K562 (cell line): ENCODE data around the gene ITSN1. TPM values are rescaled to one million over a fixed set of nuclear protein-coding genes. Genes with fewer than 3 reads are reported as not detected.

Experiments
- MAFF ChIP-seq: IDR thresholded peaks from 2 replicates; pipeline ENCODE4 v1.6.1; 2012; ENCODE audit warnings: low read length, improper control_type of control experiment
- RB1 ChIP-seq: fragments of 450-650 bp; IDR thresholded peaks from 2 replicates; pipeline ENCODE4 v1.6.1; 2017; ENCODE audit warnings: low read depth, mild to moderate bottlenecking
- SPI1 ChIP-seq: IDR thresholded peaks from 2 replicates; pipeline ENCODE4 v1.6.1; 2011; ENCODE audit warnings: low read depth, low read length, control low read depth, borderline replicate concordance
- ZNF316 ChIP-seq: fragments of 450-650 bp; IDR thresholded peaks from 2 replicates; pipeline ENCODE4 v1.6.1; 2016
- polyA plus RNA-seq, 8 experiments: library from polyadenylated mRNA; depleted of rRNA in 4 of 8; stranded (reverse) in 5 of 8; unstranded in 3 of 8; fragments of >200 nt; fragmentation: Nextera tagmentation in 2 of 8; fragmentation: Illumina TruSeq in 1 of 8; extraction: Ambion mirVana in 2 of 8; extraction: Trizol in 1 of 8; gene quantifications; 2 replicates each; pipeline versions ENCODE4 v1.2.1 to v1.2.3, GENCODE V29; 2011 to 2014; ENCODE audit warnings: inconsistent platforms in 1 of 8, missing spikeins in 1 of 8
- total RNA-seq, 7 experiments: library from RNA; depleted of rRNA in 6 of 7; stranded (reverse); fragments of >200 nt in 6 of 7; fragmentation: Illumina TruSeq in 2 of 7; extraction: Trizol in 2 of 7; gene quantifications; 2 replicates each; pipeline versions ENCODE4 v1.2.1 to v1.2.3, GENCODE V29; 2011 to 2021; ENCODE audit warnings: low replicate concordance in 1 of 7
- TF ChIP-seq, protein P1 (sequence below): sonication (generic); formaldehyde crosslinking; IDR thresholded peaks from 2 replicates; pipeline ENCODE4 v1.8.1; 2023; ENCODE audit warnings: missing genetic modification reagents, mild to moderate bottlenecking, borderline replicate concordance
- TF ChIP-seq, protein P2 (sequence below), 2 experiments: fragments of 450-650 bp; formaldehyde crosslinking in 1 of 2; IDR thresholded peaks; 2 replicates each; pipeline versions ENCODE4 v1.4.0 to v1.6.1; 2014 to 2020; ENCODE audit warnings: mild to moderate bottlenecking in 2 of 2, borderline replicate concordance in 1 of 2, low read depth in 1 of 2

Gene ITSN1
- total and polyA plus RNA-seq, 9 of the 15 experiments (the other 6 are each of a cell fraction or from before 2014, with no cell fraction given) = 1.1 to 12.6 (median 4.8) TPM

DNA sequence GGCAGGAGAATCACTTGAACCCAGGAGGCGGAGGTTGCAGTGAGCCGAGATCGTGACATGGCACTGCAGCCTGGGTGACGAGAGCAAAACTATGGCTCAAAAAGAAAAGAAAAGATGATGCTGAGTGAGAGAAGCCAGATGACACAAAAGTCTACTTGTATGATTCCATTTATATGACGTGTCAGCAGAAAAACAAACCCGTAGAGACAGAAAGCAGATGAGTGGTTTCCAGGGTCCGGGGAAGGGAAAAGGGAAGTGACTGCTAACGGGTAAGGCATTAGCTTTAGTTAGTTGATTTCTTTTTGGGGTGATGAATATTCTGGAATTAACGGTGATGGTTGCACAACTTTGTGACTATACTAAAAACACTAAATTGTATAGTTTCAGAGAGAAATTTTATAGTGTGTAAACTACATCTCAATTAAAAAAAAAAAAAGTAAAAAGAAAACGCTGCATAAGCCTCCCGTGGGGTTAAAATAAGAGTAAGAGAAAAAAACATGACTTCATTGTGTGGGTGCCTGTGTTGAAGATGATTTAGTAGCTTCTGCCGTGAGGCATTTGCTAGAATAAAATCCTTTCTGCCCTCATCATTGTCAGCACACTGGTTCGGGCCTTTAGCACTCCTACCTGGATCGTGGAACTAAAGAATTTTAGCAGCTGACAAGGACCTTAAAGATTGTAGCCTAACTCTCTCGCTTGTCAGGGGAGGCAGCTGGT lies 298.0 kb downstream of the ITSN1 start (continued):
- TF ChIP-seq, protein P1, sequence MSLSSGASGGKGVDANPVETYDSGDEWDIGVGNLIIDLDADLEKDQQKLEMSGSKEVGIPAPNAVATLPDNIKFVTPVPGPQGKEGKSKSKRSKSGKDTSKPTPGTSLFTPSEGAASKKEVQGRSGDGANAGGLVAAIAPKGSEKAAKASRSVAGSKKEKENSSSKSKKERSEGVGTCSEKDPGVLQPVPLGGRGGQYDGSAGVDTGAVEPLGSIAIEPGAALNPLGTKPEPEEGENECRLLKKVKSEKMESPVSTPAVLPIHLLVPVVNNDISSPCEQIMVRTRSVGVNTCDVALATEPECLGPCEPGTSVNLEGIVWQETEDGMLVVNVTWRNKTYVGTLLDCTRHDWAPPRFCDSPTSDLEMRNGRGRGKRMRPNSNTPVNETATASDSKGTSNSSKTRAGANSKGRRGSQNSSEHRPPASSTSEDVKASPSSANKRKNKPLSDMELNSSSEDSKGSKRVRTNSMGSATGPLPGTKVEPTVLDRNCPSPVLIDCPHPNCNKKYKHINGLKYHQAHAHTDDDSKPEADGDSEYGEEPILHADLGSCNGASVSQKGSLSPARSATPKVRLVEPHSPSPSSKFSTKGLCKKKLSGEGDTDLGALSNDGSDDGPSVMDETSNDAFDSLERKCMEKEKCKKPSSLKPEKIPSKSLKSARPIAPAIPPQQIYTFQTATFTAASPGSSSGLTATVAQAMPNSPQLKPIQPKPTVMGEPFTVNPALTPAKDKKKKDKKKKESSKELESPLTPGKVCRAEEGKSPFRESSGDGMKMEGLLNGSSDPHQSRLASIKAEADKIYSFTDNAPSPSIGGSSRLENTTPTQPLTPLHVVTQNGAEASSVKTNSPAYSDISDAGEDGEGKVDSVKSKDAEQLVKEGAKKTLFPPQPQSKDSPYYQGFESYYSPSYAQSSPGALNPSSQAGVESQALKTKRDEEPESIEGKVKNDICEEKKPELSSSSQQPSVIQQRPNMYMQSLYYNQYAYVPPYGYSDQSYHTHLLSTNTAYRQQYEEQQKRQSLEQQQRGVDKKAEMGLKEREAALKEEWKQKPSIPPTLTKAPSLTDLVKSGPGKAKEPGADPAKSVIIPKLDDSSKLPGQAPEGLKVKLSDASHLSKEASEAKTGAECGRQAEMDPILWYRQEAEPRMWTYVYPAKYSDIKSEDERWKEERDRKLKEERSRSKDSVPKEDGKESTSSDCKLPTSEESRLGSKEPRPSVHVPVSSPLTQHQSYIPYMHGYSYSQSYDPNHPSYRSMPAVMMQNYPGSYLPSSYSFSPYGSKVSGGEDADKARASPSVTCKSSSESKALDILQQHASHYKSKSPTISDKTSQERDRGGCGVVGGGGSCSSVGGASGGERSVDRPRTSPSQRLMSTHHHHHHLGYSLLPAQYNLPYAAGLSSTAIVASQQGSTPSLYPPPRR (CRISPR knock-in tag) = no peak
- TF ChIP-seq, protein P2, sequence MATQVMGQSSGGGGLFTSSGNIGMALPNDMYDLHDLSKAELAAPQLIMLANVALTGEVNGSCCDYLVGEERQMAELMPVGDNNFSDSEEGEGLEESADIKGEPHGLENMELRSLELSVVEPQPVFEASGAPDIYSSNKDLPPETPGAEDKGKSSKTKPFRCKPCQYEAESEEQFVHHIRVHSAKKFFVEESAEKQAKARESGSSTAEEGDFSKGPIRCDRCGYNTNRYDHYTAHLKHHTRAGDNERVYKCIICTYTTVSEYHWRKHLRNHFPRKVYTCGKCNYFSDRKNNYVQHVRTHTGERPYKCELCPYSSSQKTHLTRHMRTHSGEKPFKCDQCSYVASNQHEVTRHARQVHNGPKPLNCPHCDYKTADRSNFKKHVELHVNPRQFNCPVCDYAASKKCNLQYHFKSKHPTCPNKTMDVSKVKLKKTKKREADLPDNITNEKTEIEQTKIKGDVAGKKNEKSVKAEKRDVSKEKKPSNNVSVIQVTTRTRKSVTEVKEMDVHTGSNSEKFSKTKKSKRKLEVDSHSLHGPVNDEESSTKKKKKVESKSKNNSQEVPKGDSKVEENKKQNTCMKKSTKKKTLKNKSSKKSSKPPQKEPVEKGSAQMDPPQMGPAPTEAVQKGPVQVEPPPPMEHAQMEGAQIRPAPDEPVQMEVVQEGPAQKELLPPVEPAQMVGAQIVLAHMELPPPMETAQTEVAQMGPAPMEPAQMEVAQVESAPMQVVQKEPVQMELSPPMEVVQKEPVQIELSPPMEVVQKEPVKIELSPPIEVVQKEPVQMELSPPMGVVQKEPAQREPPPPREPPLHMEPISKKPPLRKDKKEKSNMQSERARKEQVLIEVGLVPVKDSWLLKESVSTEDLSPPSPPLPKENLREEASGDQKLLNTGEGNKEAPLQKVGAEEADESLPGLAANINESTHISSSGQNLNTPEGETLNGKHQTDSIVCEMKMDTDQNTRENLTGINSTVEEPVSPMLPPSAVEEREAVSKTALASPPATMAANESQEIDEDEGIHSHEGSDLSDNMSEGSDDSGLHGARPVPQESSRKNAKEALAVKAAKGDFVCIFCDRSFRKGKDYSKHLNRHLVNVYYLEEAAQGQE (IDR thresholded peaks at IDR 0.05; ENCODE audit: borderline replicate concordance) = no peak
- TF ChIP-seq, protein P2 (CRISPR knock-in tag; IDR thresholded peaks at IDR 0.05; ENCODE audit: low read depth) = no peak
- no peak for TF ChIP-seq RB1
- TF ChIP-seq ZNF316 = peak; percentile 97
- TF ChIP-seq SPI1 = peak; percentile 73; the same call in 1 of the 2 replicates
- TF ChIP-seq MAFF = peak; percentile 96
